Left ventricle myocardium inferior (tissue), 1 donor: ENCODE data around the gene PDE4B. TPM values are rescaled to one million over a fixed set of nuclear protein-coding genes. Genes with fewer than 3 reads are reported as not detected.

ENCODE experiments used
- DNase-seq: peaks from one replicate; pipeline ENCODE4 v3.0.0-alpha.2; 2020
- H3K27ac ChIP-seq: fragments of 200-600 bp; replicated peaks from 2 replicates; pipeline ENCODE4 v1.8.0; 2021
- H3K27me3 ChIP-seq: fragments of 200-600 bp; 2 replicates; pipeline ENCODE4 v1.8.0; 2021; ENCODE audit warnings: low read depth
- H3K36me3 ChIP-seq: fragments of 200-600 bp; 2 replicates; pipeline ENCODE4 v1.8.0; 2021
- H3K4me1 ChIP-seq: fragments of 200-600 bp; 2 replicates; pipeline ENCODE4 v1.8.0; 2021
- H3K4me3 ChIP-seq: fragments of 200-600 bp; 2 replicates; pipeline ENCODE4 v1.8.0; 2021; ENCODE audit warnings: mild to moderate bottlenecking, moderate library complexity
- H3K9me3 ChIP-seq: fragments of 200-600 bp; replicated peaks from 2 replicates; pipeline ENCODE4 v1.8.0; 2021
- CTCF ChIP-seq: fragments of 200-600 bp; IDR thresholded peaks from 2 replicates; pipeline ENCODE4 v1.8.0; 2021; ENCODE audit warnings: antibody characterized with exemption, mild to moderate bottlenecking, borderline replicate concordance
- intact Hi-C: fragments of 100-400 bp; cut with micrococcal nuclease; formaldehyde crosslinking; loops from one replicate; pipeline ENCODE4 v1.11.0; 2022
- total RNA-seq: library from RNA; stranded (reverse); fragmentation: NEBNext Ultra II Directional; extraction: Animal tissue kit (Norgen Biotek cat#: 25700); gene quantifications from one replicate; pipeline ENCODE4 v1.2.1, GENCODE V29; 2021
- donor health status: DM: no; HTN: yes; CAD: no; lungs with severe emphysema.

Gene PDE4B
- total RNA-seq, 1 donor from 2014 or later = 3.5 TPM

GRCh38 chr1:66217561-66217960 lies 424.9 kb downstream of the PDE4B start:
- H3K4me1 ChIP-seq = no peaks in the 10 kb centered on the region
- H3K4me3 ChIP-seq = no peak overlapping the region
- H3K27ac ChIP-seq = no peak overlapping the region
- intact Hi-C loops = no loop called here
- DNase-seq = no peak
- no peaks in the 10 kb centered on the region for H3K9me3 ChIP-seq
- no peaks in the 10 kb centered on the region for H3K36me3 ChIP-seq
- no peaks in the 10 kb centered on the region for H3K27me3 ChIP-seq
- TF ChIP-seq CTCF = no peak

- H3K27ac ChIP-seq = no peak overlapping the region
- DNase-seq = no peak
- no peak overlapping the region for H3K4me3 ChIP-seq
- H3K4me1 ChIP-seq = no peaks in the 10 kb centered on the region
- TF ChIP-seq CTCF = no peak
- intact Hi-C loops = loop anchor here (10.0 kb wide), 1 partner anchor 126 kb away; no protein-coding TSS in a partner anchor
- no peaks in the 10 kb centered on the region for H3K36me3 ChIP-seq
- H3K9me3 ChIP-seq = no peaks in the 10 kb centered on the region
- H3K27me3 ChIP-seq = peaks cover 14% of the 10 kb centered on the region
These were observed 427.8 kb downstream of the PDE4B start for GRCh38 chr1:66220477-66220876.

GRCh38 chr1:66223681-66224080 lies 431.0 kb downstream of the PDE4B start:
- intact Hi-C loops = loop anchor here (10.0 kb wide), 1 partner anchor 129 kb away; no protein-coding TSS in a partner anchor
- DNase-seq = no peak
- no peaks in the 10 kb centered on the region for H3K36me3 ChIP-seq
- H3K27me3 ChIP-seq = peaks cover 16% of the 10 kb centered on the region
- no peaks in the 10 kb centered on the region for H3K9me3 ChIP-seq
- TF ChIP-seq CTCF = no peak
- no peak overlapping the region for H3K4me3 ChIP-seq
- H3K4me1 ChIP-seq = no peaks in the 10 kb centered on the region
- no peak overlapping the region for H3K27ac ChIP-seq

- Histone ChIP-seq H3K27me3 (peaks cover 20% of the 10 kb centered on the region), H3K9me3 (no peaks in the 10 kb centered on the region), H3K4me1 (no peaks in the 10 kb centered on the region), H3K27ac (no peak overlapping the region), H3K36me3 (no peaks in the 10 kb centered on the region), H3K4me3 (no peak overlapping the region)
- no peak for DNase-seq
- intact Hi-C loops = loop anchor here (10.0 kb wide), 1 partner anchor 132 kb away; no protein-coding TSS in a partner anchor
- no peak for TF ChIP-seq CTCF
These were observed 434.3 kb downstream of the PDE4B start for GRCh38 chr1:66226985-66227384.

- TF ChIP-seq CTCF = no peak
- Histone ChIP-seq H3K27me3 (peaks cover 20% of the 10 kb centered on the region), H3K4me3 (no peak overlapping the region), H3K27ac (no peak overlapping the region), H3K4me1 (no peaks in the 10 kb centered on the region), H3K9me3 (no peaks in the 10 kb centered on the region), H3K36me3 (no peaks in the 10 kb centered on the region)
- intact Hi-C loops = loop anchor here (10.0 kb wide), 1 partner anchor 133 kb away; no protein-coding TSS in a partner anchor
- no peak for DNase-seq
These were observed 435.3 kb downstream of the PDE4B start for GRCh38 chr1:66227966-66228365.
